WTC11 (cell line): ENCODE measurements around the gene WDFY3. TPM values are rescaled to one million over a fixed set of nuclear protein-coding genes. Genes with fewer than 3 reads are reported as not detected.

Experiments used
- ATAC-seq: fragments of 200-7000 bp; cut with Tn5 transposase; 2 replicates; pipeline ENCODE4 v1.10.0; 2021; ENCODE audit warnings: mild to moderate bottlenecking, moderate library complexity
- CTCF ChIA-PET: fragments of 300-600 bp; sonication (Branson Sonifier 250); formaldehyde crosslinking; loops from one replicate; lab custom pipeline; 2021; ENCODE audit warnings: antibody characterized with exemption; lab: Charles Lee
- POLR2A ChIA-PET: fragments of 350-600 bp; sonication (Branson Sonifier 250); formaldehyde crosslinking; loops from one replicate; lab custom pipeline; 2021; ENCODE audit warnings: antibody characterized with exemption; lab: Charles Lee
- DNase-seq: peaks from one replicate; pipeline ENCODE4 v3.0.0; 2021; ENCODE audit warnings: low spot score
- H3K27ac Mint-ChIP-seq: 2 replicates; pipeline ENCODE4 v1.8.0; 2021; ENCODE audit warnings: mixed read lengths
- H3K27me3 Mint-ChIP-seq: 2 replicates; pipeline ENCODE4 v1.8.0; 2021; ENCODE audit warnings: low read depth, mild to moderate bottlenecking, moderate library complexity, mixed read lengths
- H3K36me3 Mint-ChIP-seq: 2 replicates; pipeline ENCODE4 v1.8.0; 2021; ENCODE audit warnings: mixed read lengths
- H3K4me1 Mint-ChIP-seq: 2 replicates; pipeline ENCODE4 v1.8.0; 2022; ENCODE audit warnings: mixed read lengths
- H3K4me3 Mint-ChIP-seq: 2 replicates; pipeline ENCODE4 v1.8.0; 2021; ENCODE audit warnings: mild to moderate bottlenecking, moderate library complexity, mixed read lengths
- H3K9me3 Mint-ChIP-seq: 2 replicates; pipeline ENCODE4 v1.8.0; 2021; ENCODE audit warnings: mixed read lengths
- CBFB ChIP-seq: sonication (generic); formaldehyde crosslinking; IDR thresholded peaks from 2 replicates; pipeline ENCODE4 v1.8.1; 2022; ENCODE audit warnings: mild to moderate bottlenecking, low read depth, missing genetic modification reagents
- FOXK1 ChIP-seq: sonication (generic); formaldehyde crosslinking; IDR thresholded peaks from 2 replicates; pipeline ENCODE4 v1.8.0; 2022; ENCODE audit warnings: mild to moderate bottlenecking, moderate library complexity, missing genetic modification reagents
- HMGA2 ChIP-seq: fragments of 250-450 bp; sonication (Bioruptor Pico); IDR thresholded peaks from 2 replicates; pipeline ENCODE4 v1.4.0; 2021; ENCODE audit warnings: mild to moderate bottlenecking, moderate library complexity
- NFE2L1 ChIP-seq: sonication (generic); formaldehyde crosslinking; IDR thresholded peaks from 2 replicates; pipeline ENCODE4 v1.8.1; 2023; ENCODE audit warnings: missing genetic modification reagents
- PREB ChIP-seq: sonication (generic); formaldehyde crosslinking; IDR thresholded peaks from 2 replicates; pipeline ENCODE4 v1.8.1; 2022; ENCODE audit warnings: mild to moderate bottlenecking, missing genetic modification reagents, moderate library complexity, borderline replicate concordance
- RELA ChIP-seq: sonication (generic); formaldehyde crosslinking; IDR thresholded peaks from 2 replicates; pipeline ENCODE4 v1.8.1; 2022; ENCODE audit warnings: missing genetic modification reagents, mild to moderate bottlenecking, borderline replicate concordance
- RORB ChIP-seq: fragments of 250-450 bp; sonication (Bioruptor Pico); IDR thresholded peaks from 2 replicates; pipeline ENCODE4 v1.9.0; 2021; ENCODE audit warnings: mild to moderate bottlenecking
- SMAD3 ChIP-seq: sonication (generic); formaldehyde crosslinking; IDR thresholded peaks from 2 replicates; pipeline ENCODE4 v1.8.0; 2022; ENCODE audit warnings: missing genetic modification reagents, mild to moderate bottlenecking, borderline replicate concordance
- USF1 ChIP-seq: sonication (generic); formaldehyde crosslinking; IDR thresholded peaks from 2 replicates; pipeline ENCODE4 v1.8.0; 2022; ENCODE audit warnings: mild to moderate bottlenecking, missing genetic modification reagents
- ZNF121 ChIP-seq: sonication (generic); formaldehyde crosslinking; IDR thresholded peaks from 2 replicates; pipeline ENCODE4 v1.8.0; 2023; ENCODE audit warnings: missing genetic modification reagents
- ZNF263 ChIP-seq: sonication (generic); formaldehyde crosslinking; IDR thresholded peaks from 2 replicates; pipeline ENCODE4 v1.8.1; 2022; ENCODE audit warnings: low read depth, mild to moderate bottlenecking, moderate library complexity, missing genetic modification reagents
- ZNF512 ChIP-seq: sonication (generic); formaldehyde crosslinking; IDR thresholded peaks from 2 replicates; pipeline ENCODE4 v1.8.1; 2022; ENCODE audit warnings: missing genetic modification reagents, borderline replicate concordance
- ZNF671 ChIP-seq: fragments of 250-450 bp; sonication (Bioruptor Pico); IDR thresholded peaks from 2 replicates; pipeline ENCODE4 v1.8.0; 2021; ENCODE audit warnings: mild to moderate bottlenecking
- total RNA-seq: library from RNA; stranded (reverse); gene quantifications from 3 replicates; pipeline ENCODE4 v1.2.3, GENCODE V29; 2021
- TF ChIP-seq, protein P1 (sequence below): sonication (generic); formaldehyde crosslinking; IDR thresholded peaks from 2 replicates; pipeline ENCODE4 v1.8.1; 2023; ENCODE audit warnings: mild to moderate bottlenecking, missing genetic modification reagents, moderate library complexity
- TF ChIP-seq, protein P2 (sequence below): fragments of 250-450 bp; sonication (Bioruptor Pico); IDR thresholded peaks from 2 replicates; pipeline ENCODE4 v1.8.0; 2021; ENCODE audit warnings: mild to moderate bottlenecking

The WDFY3 gene
- total RNA-seq, 1 experiment from 2014 or later = 77.2 TPM

GRCh38 chr4:84939113-84939512 is 27.4 kb downstream of the WDFY3 start (continued):
- TF ChIP-seq PREB (CRISPR knock-in tag) = no peak
- TF ChIP-seq, protein P1, sequence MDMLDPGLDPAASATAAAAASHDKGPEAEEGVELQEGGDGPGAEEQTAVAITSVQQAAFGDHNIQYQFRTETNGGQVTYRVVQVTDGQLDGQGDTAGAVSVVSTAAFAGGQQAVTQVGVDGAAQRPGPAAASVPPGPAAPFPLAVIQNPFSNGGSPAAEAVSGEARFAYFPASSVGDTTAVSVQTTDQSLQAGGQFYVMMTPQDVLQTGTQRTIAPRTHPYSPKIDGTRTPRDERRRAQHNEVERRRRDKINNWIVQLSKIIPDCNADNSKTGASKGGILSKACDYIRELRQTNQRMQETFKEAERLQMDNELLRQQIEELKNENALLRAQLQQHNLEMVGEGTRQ (CRISPR knock-in tag) = no peak

DNA sequence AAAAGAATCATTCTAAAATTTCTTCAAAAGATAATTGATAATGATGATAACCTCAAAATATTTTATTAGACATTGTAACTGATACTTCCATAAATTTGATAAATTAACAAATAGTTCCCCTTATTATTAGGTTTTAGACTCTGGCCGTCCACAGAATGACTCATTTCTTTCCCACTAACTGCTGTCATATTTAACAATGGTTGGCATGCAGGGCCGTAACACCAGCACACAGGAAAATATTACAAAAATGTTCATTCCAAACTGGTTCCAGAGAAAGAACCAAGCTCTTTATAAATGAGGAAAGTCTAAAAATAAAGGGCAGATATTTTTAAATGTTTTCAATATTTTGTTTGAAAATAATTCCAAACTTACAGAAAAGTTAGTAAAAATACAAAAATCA is 28.2 kb downstream of the WDFY3 start:
- peaks cover 33% of the 10 kb centered on the region for H3K9me3 Mint-ChIP-seq
- ChIA-PET CTCF (no interaction called here), POLR2A (no interaction called here)
- no peak for ATAC-seq
- DNase-seq = no peak
- no peak overlapping the region for H3K4me3 Mint-ChIP-seq
- no peak overlapping the region for H3K27ac Mint-ChIP-seq
- peaks cover 29% of the 10 kb centered on the region for H3K36me3 Mint-ChIP-seq
- peaks cover 3% of the 10 kb centered on the region; the same call in 1 of the 2 replicates for H3K4me1 Mint-ChIP-seq
- no peak for TF ChIP-seq NFE2L1 (CRISPR knock-in tag)
- TF ChIP-seq ZNF671 (CRISPR knock-in tag) = no peak
- no peak for TF ChIP-seq FOXK1
- TF ChIP-seq CBFB (CRISPR knock-in tag) = no peak
- TF ChIP-seq ZNF121 (CRISPR knock-in tag) = no peak
- TF ChIP-seq SMAD3 (CRISPR knock-in tag) = no peak
- no peak for TF ChIP-seq USF1 (CRISPR knock-in tag)
- TF ChIP-seq ZNF512 (CRISPR knock-in tag) = no peak
- TF ChIP-seq, protein P2, sequence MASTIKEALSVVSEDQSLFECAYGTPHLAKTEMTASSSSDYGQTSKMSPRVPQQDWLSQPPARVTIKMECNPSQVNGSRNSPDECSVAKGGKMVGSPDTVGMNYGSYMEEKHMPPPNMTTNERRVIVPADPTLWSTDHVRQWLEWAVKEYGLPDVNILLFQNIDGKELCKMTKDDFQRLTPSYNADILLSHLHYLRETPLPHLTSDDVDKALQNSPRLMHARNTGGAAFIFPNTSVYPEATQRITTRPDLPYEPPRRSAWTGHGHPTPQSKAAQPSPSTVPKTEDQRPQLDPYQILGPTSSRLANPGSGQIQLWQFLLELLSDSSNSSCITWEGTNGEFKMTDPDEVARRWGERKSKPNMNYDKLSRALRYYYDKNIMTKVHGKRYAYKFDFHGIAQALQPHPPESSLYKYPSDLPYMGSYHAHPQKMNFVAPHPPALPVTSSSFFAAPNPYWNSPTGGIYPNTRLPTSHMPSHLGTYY = no peak
- TF ChIP-seq RELA (CRISPR knock-in tag) = no peak
- no peaks in the 10 kb centered on the region for H3K27me3 Mint-ChIP-seq

DNA sequence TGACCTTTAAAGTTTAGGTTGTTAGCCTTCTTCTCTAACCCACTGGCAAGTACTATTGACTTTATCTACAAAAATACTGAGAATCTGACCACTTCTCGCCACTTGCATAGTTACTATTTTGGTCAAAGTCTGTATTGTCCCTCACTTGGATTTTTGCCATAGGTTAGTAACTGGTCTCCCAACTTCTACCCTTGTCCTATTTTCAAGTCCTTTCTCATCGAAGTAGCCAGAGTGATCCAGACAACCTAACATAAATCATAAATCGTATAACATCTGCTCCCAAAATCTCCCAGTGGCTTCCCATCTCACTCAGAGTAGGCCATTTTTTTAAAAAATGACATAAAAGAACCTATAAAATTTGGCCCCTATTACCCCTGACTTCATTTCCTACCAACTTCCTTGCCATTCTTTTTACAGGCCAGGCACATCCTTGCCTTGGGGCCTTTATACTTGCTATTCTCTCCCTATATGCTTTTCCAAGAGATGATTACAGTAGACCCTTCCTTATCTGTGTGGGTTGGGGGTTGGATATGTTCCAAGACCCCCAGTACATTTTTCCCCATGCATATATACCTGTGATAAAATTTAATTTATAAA is 29.0 kb downstream of the WDFY3 start:
- ATAC-seq (no peak), DNase-seq (no peak)
- H3K9me3 Mint-ChIP-seq = peaks cover 26% of the 10 kb centered on the region
- POLR2A ChIA-PET = no interaction called here
- H3K4me3 Mint-ChIP-seq = no peak overlapping the region
- peaks cover 6% of the 10 kb centered on the region for H3K4me1 Mint-ChIP-seq
- no peak overlapping the region for H3K27ac Mint-ChIP-seq
- H3K27me3 Mint-ChIP-seq = no peaks in the 10 kb centered on the region
- TF ChIP-seq RORB (CRISPR knock-in tag) = no peak
- TF ChIP-seq, protein P1 (CRISPR knock-in tag) = no peak
- no peak for TF ChIP-seq HMGA2 (CRISPR knock-in tag)
- no peak for TF ChIP-seq RELA (CRISPR knock-in tag)
- TF ChIP-seq ZNF263 (CRISPR knock-in tag) = no peak
- peaks cover 21% of the 10 kb centered on the region for H3K36me3 Mint-ChIP-seq
- CTCF ChIA-PET = no interaction called here
